H1 (cell line): ENCODE data around the gene CDH12. TPM values are rescaled to one million over a fixed set of nuclear protein-coding genes. Genes with fewer than 3 reads are reported as not detected.

ENCODE experiments used
- CTCF ChIA-PET: fragments of 300-600 bp; sonication (Branson Sonifier 250); formaldehyde crosslinking; loops from one replicate; lab custom pipeline; 2021; ENCODE audit not compliant: partially characterized antibody; lab: Charles Lee
- POLR2A ChIA-PET: fragments of 300-600 bp; sonication (Branson Sonifier 250); formaldehyde crosslinking; loops from one replicate; lab custom pipeline; 2021; ENCODE audit warnings: inconsistent platforms; ENCODE audit not compliant: partially characterized antibody; lab: Charles Lee
- DNase-seq, 2 experiments: peaks; one replicate each; pipeline versions ENCODE4 v3.0.0 to v3.0.0-alpha.2; 2010 to 2022; ENCODE audit warnings: low spot score in 2 of 2, low read depth in 1 of 2, mixed read lengths in 1 of 2
- FAIRE-seq: peaks from 2 replicates; lab custom pipeline; 2011; peaks lifted over from hg19 to GRCh38; lab: Jason Lieb, UNC
- H2AFZ ChIP-seq: 2 replicates; pipeline ENCODE4 v1.8.1; 2012; ENCODE audit warnings: low read length, inconsistent platforms
- H2AK5ac ChIP-seq: 2 replicates; pipeline ENCODE4 v1.6.1; 2013; ENCODE audit warnings: low read depth, low read length
- H2BK120ac ChIP-seq: replicated peaks from 2 replicates; pipeline ENCODE3; 2013; ENCODE audit warnings: low read depth, low read length, inconsistent platforms
- H2BK12ac ChIP-seq: 2 replicates; pipeline ENCODE4 v1.6.1; 2013; ENCODE audit warnings: low read depth, low read length
- H2BK15ac ChIP-seq: 2 replicates; pipeline ENCODE4 v1.6.1; 2013; ENCODE audit warnings: low read length
- H2BK20ac ChIP-seq: 2 replicates; pipeline ENCODE4 v1.6.1; 2013; ENCODE audit warnings: low read length
- H2BK5ac ChIP-seq: 2 replicates; pipeline ENCODE4 v1.6.1; 2013; ENCODE audit warnings: low read depth, low read length
- H3K14ac ChIP-seq: 2 replicates; pipeline ENCODE4 v1.6.1; 2013; ENCODE audit warnings: inconsistent platforms; ENCODE audit not compliant: insufficient read length
- H3K18ac ChIP-seq: 2 replicates; pipeline ENCODE4 v1.6.1; 2013; ENCODE audit warnings: low read length; ENCODE audit errors: extremely low read depth
- H3K23ac ChIP-seq: 2 replicates; pipeline ENCODE4 v1.6.1; 2013; ENCODE audit warnings: inconsistent platforms; ENCODE audit not compliant: insufficient read length
- H3K23me2 ChIP-seq: 2 replicates; pipeline ENCODE4 v1.6.1; 2013; ENCODE audit warnings: low read depth, low read length
- H3K27ac ChIP-seq: 2 replicates; pipeline ENCODE4 v1.6.1; 2011; ENCODE audit warnings: low read depth, low read length, inconsistent platforms
- H3K27me3 ChIP-seq, 4 experiments: replicated peaks in 1 of 4; 1 replicate in 1 of 4; 2 replicates in 3 of 4; pipeline versions ENCODE4 v1.6.1 to v1.8.1; 2011 to 2013; ENCODE audit warnings: low read length in 3 of 4, mild to moderate bottlenecking in 3 of 4, inconsistent platforms in 2 of 4, mixed read lengths in 2 of 4, moderate library complexity in 1 of 4; ENCODE audit not compliant: control insufficient read depth in 3 of 4, insufficient read depth in 3 of 4; ENCODE audit errors: extremely low read depth in 1 of 4
- H3K36me3 ChIP-seq, 4 experiments: 2 replicates each; pipeline versions ENCODE4 v1.6.1 to v1.8.1; 2011 to 2013; ENCODE audit warnings: mild to moderate bottlenecking in 4 of 4, low read length in 3 of 4, moderate library complexity in 2 of 4, control low read depth in 1 of 4, inconsistent platforms in 1 of 4; ENCODE audit not compliant: insufficient read depth in 4 of 4, control insufficient read depth in 2 of 4
- H3K4ac ChIP-seq: replicated peaks from 2 replicates; pipeline ENCODE3; 2013; ENCODE audit warnings: low read length, low read depth, mixed read lengths, inconsistent platforms; ENCODE audit not compliant: insufficient read length
- H3K4me1 ChIP-seq, 4 experiments: replicated peaks in 1 of 4; 1 replicate in 1 of 4; 2 replicates in 3 of 4; pipeline versions ENCODE4 v1.6.1 to v1.8.1; 2011 to 2013; ENCODE audit warnings: low read length in 3 of 4, inconsistent platforms in 2 of 4, mixed read lengths in 1 of 4; ENCODE audit not compliant: insufficient read depth in 4 of 4, control insufficient read depth in 3 of 4
- H3K4me2 ChIP-seq, 2 experiments: 2 replicates each; pipeline versions ENCODE4 v1.6.1 to v1.8.1; 2011 to 2013; ENCODE audit warnings: low read depth in 2 of 2, low read length in 2 of 2, control low read depth in 1 of 2, inconsistent platforms in 1 of 2, mild to moderate bottlenecking in 1 of 2; ENCODE audit not compliant: insufficient read depth in 1 of 2
- H3K4me3 ChIP-seq, 4 experiments: fragments of 200-600, 300-600 bp in 1 of 4; sonication (generic), shearing (Covaris generic), sonication (Bioruptor Twin) in 1 of 4; 2 replicates each; pipeline versions ENCODE4 v1.5.1 to v1.8.1; 2011 to 2016; ENCODE audit warnings: low read length in 4 of 4, low read depth in 3 of 4, control low read depth in 2 of 4, inconsistent platforms in 2 of 4, mild to moderate bottlenecking in 2 of 4, mixed read lengths in 1 of 4, moderate library complexity in 1 of 4; ENCODE audit not compliant: insufficient read depth in 2 of 4; ENCODE audit errors: extremely low read depth in 1 of 4
- H3K56ac ChIP-seq: replicated peaks from 2 replicates; pipeline ENCODE3; 2013; ENCODE audit warnings: low read depth, mild to moderate bottlenecking, mixed read lengths, low read length, inconsistent platforms; ENCODE audit not compliant: insufficient read length
- H3K79me1 ChIP-seq: 2 replicates; pipeline ENCODE4 v1.6.1; 2013; ENCODE audit warnings: low read depth, low read length, control low read depth
- H3K79me2 ChIP-seq, 2 experiments: 2 replicates each; pipeline versions ENCODE4 v1.6.1 to v1.8.1; 2012 to 2013; ENCODE audit warnings: low read length in 2 of 2, mild to moderate bottlenecking in 2 of 2, inconsistent platforms in 1 of 2; ENCODE audit not compliant: insufficient read depth in 2 of 2, control insufficient read depth in 1 of 2
- H3K9ac ChIP-seq, 4 experiments: replicated peaks in 1 of 4; 1 replicate in 1 of 4; 2 replicates in 3 of 4; pipeline versions ENCODE4 v1.6.1 to v1.8.1; 2011 to 2013; ENCODE audit warnings: low read depth in 3 of 4, low read length in 3 of 4, control low read depth in 2 of 4, mild to moderate bottlenecking in 2 of 4, moderate library complexity in 2 of 4, inconsistent platforms in 1 of 4; ENCODE audit errors: extremely low read depth in 1 of 4
- H3K9me3 ChIP-seq, 2 experiments: 2 replicates each; pipeline versions ENCODE4 v1.6.1 to v1.8.1; 2012 to 2013; ENCODE audit warnings: mild to moderate bottlenecking in 2 of 2, moderate library complexity in 2 of 2, control low read depth in 1 of 2, inconsistent platforms in 1 of 2, low read depth in 1 of 2, low read length in 1 of 2, mixed read lengths in 1 of 2; ENCODE audit not compliant: insufficient read depth in 2 of 2
- H4K20me1 ChIP-seq, 2 experiments: replicated peaks in 1 of 2; 2 replicates each; pipeline versions ENCODE3 to v1.8.1; 2011 to 2013; ENCODE audit warnings: inconsistent platforms in 2 of 2, low read length in 2 of 2, mild to moderate bottlenecking in 1 of 2; ENCODE audit not compliant: insufficient read depth in 2 of 2, control insufficient read depth in 1 of 2
- H4K5ac ChIP-seq: 2 replicates; pipeline ENCODE4 v1.6.1; 2013; ENCODE audit warnings: low read length, low read depth, mixed read lengths, inconsistent platforms; ENCODE audit not compliant: insufficient read length
- H4K8ac ChIP-seq: 2 replicates; pipeline ENCODE4 v1.8.0; 2013; ENCODE audit warnings: mild to moderate bottlenecking, moderate library complexity, low read length, inconsistent platforms; ENCODE audit not compliant: insufficient read depth; ENCODE audit errors: extremely low read depth
- H4K91ac ChIP-seq: replicated peaks from 2 replicates; pipeline ENCODE3; 2013; ENCODE audit warnings: low read length, mixed read lengths, inconsistent platforms; ENCODE audit not compliant: insufficient read length
- E2F6 ChIP-seq: IDR thresholded peaks from 2 replicates; pipeline ENCODE4 v1.6.1; 2012; ENCODE audit warnings: inconsistent platforms
- NANOG ChIP-seq: IDR thresholded peaks from 2 replicates; pipeline ENCODE4 v1.6.1; 2011; ENCODE audit warnings: low read length, low read depth, mild to moderate bottlenecking, inconsistent platforms; ENCODE audit not compliant: insufficient read depth, poor library complexity, severe bottlenecking
- WGBS, 2 experiments: shearing (Covaris generic) in 1 of 2; methylation state at CpG; one replicate each; pipeline versions ENCODE4 v1.1.6 to v1.1.7; 2013 to 2015; ENCODE audit warnings: low lambda C conversion rate in 2 of 2, mixed read lengths in 2 of 2, inconsistent platforms in 1 of 2, low coverage in 1 of 2, missing lambda C conversion rate in 1 of 2; ENCODE audit not compliant: insufficient replicate concordance in 2 of 2, insufficient coverage in 1 of 2, insufficient read length in 1 of 2; ENCODE audit errors: extremely low coverage in 1 of 2, missing lambda C conversion rate in 1 of 2; 5-methylcytosine and 5-hydroxymethylcytosine counted together
- polyA plus RNA-seq, 7 experiments: library from polyadenylated mRNA; depleted of rRNA in 3 of 7; stranded (reverse) in 5 of 7; unstranded in 2 of 7; fragments of >200 nt in 5 of 7; fragments of 200-250 nt in 2 of 7; gene quantifications; 1 replicate in 5 of 7; 2 replicates in 1 of 7; 4 replicates in 1 of 7; pipeline versions ENCODE4 v1.2.1 to v1.2.3, GENCODE V29; 2011 to 2013; ENCODE audit warnings: missing spikeins in 2 of 7, mixed read lengths in 2 of 7
- total RNA-seq: library from RNA; stranded (reverse); fragmentation: NEBNext Ultra II Directional; extraction: Animal tissue kit (Norgen Biotek cat#: 25700); gene quantifications from 2 replicates; pipeline ENCODE4 v1.2.1, GENCODE V29; 2021

Gene CDH12
- total and polyA plus RNA-seq, 2 of the 8 experiments (the other 6 are each of a cell fraction or from before 2014, with no cell fraction given) = 0.03 TPM; not detected in 1

- Histone ChIP-seq H2BK5ac (no peak overlapping the region), H2BK15ac (no peak overlapping the region), H3K18ac (no peak overlapping the region), H2AFZ (no peak overlapping the region), H3K56ac (no peak overlapping the region), H3K9ac (no peak overlapping the region), H4K91ac (no peak overlapping the region), H2BK20ac (no peak overlapping the region), H3K9me3 (no peaks in the 10 kb centered on the region), H2BK12ac (no peak overlapping the region), H3K27me3 (no peaks in the 10 kb centered on the region), H4K20me1 (no peaks in the 10 kb centered on the region), H3K79me1 (no peaks in the 10 kb centered on the region), H3K14ac (no peak overlapping the region), H3K23me2 (no peaks in the 10 kb centered on the region; the same call in 1 of the 2 replicates), H3K4ac (no peak overlapping the region), H4K5ac (no peak overlapping the region), H3K4me2 (no peak overlapping the region), H3K27ac (no peak overlapping the region), H3K79me2 (no peaks in the 10 kb centered on the region), H3K36me3 (no peaks in the 10 kb centered on the region), H3K23ac (no peak overlapping the region), H2BK120ac (no peak overlapping the region), H4K8ac (no peak overlapping the region), H3K4me3 (no peak overlapping the region), H2AK5ac (no peak overlapping the region), H3K4me1 (no peaks in the 10 kb centered on the region)
- WGBS, 2 experiments = 98% methylated on average over 3 of the region's 3 CpGs; no CpG with 5 or more reads in 1 of the 2 experiments
- DNase-seq (no peak), FAIRE-seq (no peak)
- ChIA-PET CTCF (no interaction called here), POLR2A (no interaction called here)
- no peak for TF ChIP-seq NANOG
- no peak for TF ChIP-seq E2F6
Observed at GRCh38 chr5:22887566-22887965, 34.4 kb upstream of the CDH12 start.
